NCI-H1105 treated with DMSO at 0.1 percent for 48 hours (cell line): ENCODE results near the gene EFHD1.
"Not testable (repeated sequence)": the region's sequence is repeated elsewhere in the genome, so short reads cannot be mapped to it uniquely, and the experiment has no call there.

Experiments
- DNase-seq: peaks from one replicate; lab custom pipeline; 2025; lab: John Stamatoyannopoulos, UW

The EFHD1 gene

DNA sequence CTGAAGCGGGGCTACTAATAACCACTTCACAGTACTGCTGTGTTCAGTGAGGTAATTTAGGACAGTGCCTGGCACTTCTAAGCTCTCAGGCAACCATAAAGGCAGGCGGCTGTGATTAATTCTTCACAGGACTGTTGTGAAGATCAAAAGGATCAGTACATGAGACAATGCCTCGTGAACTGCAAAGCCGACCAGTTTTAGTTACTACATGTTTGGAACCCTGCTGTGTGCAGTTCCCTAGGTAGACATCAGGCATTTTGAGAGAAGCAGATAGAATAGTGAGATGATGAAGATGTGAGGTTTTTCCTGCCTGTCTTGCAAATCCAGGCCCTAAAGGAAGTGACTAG, 19.1 kb downstream of the EFHD1 start:
- no peak for DNase-seq

DNA sequence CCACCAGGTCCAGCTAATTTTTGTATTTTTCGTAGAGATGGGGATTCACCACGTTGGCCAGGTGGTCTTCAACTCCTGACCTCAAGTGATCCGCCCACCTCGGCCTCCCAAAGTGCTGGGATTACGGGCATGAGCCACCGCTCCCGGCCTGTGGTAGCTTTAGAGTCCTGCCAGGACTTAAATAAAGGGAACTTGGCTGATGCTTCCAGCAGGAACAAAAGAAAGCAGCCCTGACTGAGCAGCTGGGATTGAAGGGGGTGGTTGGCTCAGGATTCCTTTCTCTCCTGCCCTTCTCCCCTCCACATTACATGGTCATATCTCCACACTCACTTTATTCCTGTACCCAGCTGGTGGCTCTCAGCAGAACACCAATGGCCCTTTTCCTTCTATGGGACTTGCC, 20.0 kb downstream of the EFHD1 start:
- no peak for DNase-seq

DNA sequence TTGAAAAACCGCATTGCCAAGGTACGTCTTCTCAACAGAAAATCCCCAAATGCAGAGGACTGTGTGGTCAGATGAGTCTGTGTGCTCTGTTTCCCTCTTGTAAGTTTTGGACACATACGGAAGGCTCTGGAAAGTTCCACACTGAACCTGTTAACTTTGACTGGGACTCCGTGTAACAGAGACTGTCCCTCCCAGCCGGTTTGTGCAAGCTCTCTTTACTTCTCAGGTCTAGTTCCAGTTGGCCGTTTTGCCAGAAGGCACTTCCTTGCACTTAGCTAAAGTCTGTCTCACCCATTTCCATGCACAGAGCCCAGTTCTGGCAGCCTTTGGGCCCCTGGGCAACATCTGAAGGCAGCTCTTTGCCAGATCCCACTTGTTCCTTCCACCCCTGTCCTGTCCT, 22.0 kb downstream of the EFHD1 start:
- DNase-seq = no peak

DNA sequence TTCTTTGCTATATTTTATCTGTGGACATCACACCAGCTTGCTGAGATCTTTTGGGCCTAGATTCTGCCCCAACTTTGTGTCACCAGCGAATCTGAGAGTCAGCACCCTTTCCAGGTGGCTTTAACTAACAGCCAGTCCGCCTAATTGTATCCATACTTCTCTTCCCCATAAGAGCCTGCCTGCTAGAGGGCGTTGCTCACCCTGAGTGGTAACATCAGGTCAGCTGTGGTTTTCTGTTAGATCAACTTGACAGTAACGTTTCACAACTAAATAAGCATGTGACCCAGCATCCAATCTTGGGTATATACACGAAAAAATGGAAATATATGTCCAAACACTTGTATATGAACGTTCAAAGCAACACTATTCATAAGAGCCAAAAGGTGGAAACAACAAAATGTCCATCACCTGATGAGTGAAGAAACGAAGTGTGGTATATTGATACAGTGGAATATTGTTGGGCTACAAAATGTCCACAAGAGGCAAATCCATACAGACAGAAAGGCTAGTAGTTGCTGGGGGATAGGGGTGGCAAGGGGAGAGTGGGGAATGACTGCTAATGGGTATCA, 24.9 kb downstream of the EFHD1 start:
- DNase-seq = no peak

DNA sequence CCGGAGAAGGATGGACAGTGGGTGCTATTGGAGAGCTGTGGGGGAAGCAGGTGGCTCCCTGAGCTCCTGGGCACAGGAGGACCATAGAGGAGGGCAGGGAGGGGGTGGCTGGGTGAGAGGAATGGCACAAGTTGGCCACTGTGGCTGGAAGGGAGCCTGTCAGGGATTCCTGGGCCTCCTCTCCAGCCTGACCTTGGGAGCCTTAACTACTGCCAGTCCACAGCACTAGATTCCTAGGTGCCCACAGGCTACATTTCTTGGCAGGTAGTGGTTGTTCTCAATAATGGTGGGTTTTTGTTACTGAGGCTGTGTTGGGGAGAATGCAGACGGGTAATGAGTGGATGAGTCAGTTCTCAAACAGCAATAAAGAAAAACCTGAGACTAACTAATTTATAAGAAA, 26.0 kb downstream of the EFHD1 start:
- no peak for DNase-seq

DNA sequence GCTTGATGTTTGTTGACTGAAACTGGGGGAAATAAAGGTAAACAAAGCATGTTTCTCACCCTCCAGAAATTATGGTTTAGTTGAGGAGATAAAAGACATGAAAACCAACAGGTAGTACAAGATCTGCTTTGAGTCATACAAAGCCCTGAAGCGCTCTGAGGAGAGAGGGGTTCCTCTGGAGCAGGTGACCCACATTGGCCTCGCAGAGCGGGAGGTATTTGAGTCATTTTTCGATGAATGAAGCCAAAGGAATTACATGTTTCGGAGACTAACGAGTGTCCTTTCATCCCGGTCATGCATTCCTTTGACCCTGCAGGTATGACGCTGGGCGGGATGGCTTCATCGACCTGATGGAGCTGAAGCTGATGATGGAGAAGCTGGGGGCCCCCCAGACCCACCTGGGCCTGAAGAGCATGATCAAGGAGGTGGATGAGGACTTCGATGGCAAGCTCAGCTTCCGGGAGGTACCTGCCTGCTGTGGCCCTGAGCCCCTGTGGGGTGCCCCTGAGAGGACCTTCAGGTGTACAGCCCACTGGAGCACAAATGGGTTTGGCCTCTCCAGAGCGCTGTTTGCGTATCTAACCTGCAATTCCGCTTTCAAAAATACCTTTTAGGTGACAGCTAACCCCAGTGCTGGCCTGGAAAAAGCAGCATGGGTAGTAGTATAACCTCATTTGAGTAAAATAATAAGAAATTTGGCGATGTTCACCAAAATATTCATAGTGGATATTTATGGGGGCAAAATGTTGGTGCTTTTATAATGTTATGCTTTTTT, 29.3 kb downstream of the EFHD1 start:
- DNase-seq = no peak

DNA sequence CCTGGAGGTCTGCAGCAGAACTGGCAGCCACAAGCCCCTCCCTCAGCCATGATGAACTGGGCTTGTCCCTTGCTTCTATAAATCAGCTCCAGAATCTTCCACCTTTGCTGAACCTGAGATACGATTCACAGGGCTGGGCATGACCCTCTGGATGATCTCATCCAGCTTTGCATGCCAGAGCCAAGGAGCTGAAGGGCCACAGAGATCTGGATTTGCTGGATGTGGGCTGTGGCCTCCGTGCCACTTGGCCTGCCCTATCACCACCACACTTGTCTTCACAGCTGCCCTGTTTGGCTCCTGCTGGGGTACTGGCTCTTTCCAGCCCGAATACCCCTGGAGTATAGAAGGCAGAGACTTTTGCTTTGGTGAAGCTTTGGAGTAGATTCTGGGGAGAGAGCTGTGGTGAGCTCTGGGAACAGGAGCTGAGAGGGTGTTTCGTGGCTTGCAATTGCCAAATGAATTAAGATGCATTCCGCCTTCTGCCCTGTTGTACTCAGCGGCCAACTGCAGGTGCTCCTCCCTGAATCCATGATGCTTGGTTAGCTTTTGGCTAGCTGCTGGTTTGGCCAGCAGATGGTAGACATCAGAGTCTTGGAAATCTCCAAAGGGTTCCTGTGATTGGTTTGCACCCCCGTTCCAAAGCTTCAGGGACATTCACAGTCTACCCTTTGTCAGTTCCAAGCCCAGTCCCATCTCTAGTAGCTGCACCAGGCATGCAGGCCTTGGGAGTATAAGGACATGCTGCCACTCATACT, 32.8 kb downstream of the EFHD1 start:
- DNase-seq = no peak

DNA sequence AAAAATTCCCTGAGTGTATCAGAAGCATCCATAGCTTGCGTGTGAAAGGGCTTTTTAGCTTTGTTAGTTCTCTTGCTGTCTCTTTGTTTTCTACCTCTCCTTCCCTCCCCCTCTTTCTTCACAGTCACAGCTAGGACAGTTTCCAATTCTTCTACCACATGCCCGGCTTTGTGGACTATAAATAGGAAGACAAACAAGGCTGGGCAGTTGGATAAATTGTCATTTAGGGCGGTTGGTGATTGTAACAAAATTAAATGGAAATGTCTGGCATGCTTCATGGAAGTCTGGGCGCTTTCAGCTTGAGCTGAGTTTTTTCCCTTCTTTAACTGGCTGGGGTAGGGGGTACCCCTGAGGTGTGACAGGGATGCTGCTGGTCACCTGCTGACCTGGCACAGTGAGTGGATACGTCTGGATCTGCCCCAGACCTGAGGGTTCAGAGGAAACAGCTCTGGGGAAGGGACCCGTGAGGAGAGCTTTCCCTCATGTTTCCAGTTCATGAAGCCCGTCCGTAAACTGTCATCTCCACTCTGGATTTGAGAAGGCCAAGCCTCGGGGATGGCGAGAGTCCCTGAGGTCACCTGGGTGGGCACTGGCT, 34.7 kb downstream of the EFHD1 start:
- DNase-seq = no peak

DNA sequence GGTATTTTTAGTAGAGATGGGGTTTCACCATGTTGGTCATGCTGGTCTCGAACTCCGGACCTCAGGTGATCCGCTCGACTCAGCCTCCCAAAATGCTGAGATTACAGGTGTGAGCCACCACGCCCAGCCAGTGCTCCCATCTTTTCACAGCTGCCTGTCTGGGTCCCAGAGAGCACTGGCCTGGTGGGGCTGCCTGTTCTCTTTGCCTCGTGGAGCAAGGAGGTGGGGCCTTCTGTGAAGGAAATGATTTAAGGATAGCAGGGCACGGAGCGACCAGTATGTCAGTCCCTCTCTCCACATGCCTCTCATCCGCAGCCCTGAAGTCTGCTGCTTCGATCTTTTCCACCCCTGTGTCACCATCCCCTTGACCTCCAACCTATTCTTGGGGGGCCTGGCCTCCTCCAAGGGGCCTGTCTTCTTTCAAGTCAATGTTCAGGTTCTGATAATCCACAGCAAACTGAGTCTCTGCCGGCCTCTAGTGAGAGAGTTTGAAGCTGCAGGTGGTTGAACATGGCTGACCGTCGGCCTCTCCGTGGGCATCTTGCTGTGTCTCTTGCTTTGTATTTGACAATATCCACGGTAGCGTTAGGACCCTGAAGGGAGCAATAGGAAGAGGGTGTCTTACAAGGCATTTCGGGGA, 35.5 kb downstream of the EFHD1 start:
- no peak for DNase-seq

DNA sequence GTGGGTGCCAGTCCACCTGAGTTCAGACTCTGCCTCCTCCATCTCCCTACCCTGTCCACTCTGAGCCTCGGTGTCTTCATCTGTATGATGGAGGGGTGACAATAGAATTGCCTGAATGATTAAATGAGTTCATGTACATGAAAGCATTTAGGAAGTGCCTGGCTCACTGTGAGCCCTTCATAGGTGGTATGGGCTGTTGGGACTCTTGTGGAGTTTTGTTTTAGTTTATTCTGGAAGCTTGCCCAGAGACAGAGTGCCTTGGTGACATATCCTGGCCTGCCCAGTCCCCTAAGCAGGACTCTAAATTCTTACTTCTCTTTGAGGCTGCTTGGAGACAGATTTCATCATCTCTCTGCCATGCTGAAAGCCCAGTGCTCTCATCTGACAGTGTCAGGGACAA, 39.2 kb downstream of the EFHD1 start:
- peak; percentile 26 for DNase-seq

DNA sequence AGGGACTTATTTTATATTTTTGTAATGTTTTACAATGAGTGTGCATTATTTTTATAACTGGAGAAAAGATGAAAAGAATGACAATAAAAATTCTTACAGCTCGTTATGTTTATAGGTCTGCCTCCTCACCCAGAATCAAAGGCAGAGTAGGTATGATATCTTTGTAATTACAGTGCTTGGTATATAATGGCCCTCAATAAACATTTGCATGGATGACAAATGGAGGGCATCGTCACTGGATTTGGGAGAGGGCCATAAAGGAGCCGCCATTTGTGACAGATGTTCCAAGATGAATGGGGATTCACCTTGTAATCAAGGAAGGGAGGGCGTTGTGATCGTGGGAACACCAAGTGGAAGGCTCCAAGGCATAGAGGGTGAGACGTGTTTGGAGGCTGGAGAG, 41.1 kb downstream of the EFHD1 start:
- DNase-seq = peak; percentile 36

DNA sequence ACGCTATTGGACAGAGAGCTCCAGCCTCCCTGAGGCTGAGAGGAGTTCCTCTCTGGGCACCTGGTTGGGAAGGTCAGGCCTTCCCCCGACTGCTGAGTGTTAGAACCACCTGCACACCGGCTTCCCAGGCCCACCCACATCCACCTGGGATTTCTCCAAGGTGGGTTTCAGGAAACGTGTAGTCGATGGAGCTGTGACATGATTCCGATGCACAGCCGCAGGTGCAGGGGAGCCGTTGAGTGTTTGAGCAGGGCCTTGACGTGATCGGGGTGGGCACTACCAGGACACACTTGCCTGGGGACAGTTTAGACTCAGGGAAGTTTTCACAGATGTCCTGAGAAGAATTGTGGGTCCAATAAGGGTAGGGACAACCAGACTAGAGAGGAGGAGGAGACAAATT, 42.0 kb downstream of the EFHD1 start:
- DNase-seq = no peak

DNA sequence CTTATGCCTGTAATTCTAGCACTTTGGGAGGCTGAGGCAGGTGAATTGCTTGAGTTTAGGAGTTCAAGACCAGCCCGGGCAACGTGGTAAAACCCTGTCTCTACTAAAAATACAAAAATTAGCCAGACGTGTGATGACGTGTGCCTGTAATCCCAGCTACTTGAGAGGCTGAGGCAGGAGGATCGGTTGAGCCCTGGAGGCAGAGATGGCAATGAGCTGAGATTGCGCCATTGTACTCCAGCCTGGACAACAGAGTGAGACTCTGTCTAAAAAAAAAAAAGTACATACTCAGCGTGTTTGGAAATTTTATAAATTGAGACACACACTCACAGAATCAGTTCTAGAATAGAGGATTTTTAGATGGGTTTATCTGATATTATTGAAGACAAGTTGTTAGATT, 46.6 kb downstream of the EFHD1 start:
- no peak for DNase-seq

DNA sequence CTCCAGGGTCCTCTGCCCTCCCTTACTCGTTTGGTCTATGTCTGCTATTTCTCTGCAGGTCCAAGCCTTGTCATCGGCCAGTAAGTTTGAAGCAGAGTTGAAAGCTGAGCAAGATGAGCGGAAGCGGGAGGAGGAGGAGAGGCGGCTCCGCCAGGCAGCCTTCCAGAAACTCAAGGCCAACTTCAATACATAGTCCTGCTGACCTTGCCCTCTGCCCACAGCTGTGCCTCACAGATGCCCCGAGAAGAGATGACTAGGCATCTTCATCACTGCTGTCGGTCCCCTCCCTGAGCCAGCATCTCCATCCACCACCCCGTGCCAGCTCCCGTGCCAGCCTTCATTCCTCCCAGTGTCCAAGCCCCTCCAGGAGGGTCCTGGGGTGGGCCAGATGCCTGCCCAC, 48.1 kb downstream of the EFHD1 start:
- no peak for DNase-seq

DNA sequence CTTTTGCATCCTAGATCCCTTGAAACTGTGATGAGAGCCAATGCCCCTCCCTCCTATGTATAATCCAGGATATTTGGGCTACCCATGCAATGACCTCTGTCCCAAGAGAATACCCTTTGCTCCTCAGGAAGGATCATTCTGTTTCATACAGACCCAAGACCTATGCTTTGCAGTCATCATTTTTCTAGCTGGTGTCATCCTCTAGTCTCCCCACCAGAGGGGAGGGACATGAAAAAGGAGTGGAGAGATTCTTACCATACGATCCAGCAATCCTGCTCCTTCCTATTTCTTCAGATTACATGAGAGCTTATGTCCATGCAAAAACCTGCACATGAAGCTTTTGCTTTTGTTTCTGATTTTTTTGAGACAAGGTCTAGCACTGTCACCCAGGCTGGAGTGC, 50.0 kb downstream of the EFHD1 start:
- no peak for DNase-seq

DNA sequence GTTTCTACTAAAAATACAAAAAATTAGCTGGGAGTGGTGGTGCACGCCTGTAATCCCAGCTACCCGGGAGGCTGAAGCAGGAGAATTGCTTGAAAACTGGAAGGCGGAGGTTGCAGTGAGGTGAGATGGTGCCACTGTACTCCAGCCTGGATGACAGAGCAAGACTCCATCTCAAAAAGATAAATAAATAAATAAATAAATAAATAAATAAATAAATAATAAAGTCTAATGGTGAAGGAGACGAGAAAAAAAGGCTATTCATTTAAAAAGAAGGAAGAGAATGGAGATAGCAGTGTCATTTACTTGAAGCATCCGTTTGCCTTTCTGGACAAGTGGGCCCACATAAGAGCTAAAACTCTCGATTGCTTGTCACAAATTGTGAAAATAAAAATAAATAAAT, 52.0 kb downstream of the EFHD1 start:
- DNase-seq = not testable (repeated sequence)

DNA sequence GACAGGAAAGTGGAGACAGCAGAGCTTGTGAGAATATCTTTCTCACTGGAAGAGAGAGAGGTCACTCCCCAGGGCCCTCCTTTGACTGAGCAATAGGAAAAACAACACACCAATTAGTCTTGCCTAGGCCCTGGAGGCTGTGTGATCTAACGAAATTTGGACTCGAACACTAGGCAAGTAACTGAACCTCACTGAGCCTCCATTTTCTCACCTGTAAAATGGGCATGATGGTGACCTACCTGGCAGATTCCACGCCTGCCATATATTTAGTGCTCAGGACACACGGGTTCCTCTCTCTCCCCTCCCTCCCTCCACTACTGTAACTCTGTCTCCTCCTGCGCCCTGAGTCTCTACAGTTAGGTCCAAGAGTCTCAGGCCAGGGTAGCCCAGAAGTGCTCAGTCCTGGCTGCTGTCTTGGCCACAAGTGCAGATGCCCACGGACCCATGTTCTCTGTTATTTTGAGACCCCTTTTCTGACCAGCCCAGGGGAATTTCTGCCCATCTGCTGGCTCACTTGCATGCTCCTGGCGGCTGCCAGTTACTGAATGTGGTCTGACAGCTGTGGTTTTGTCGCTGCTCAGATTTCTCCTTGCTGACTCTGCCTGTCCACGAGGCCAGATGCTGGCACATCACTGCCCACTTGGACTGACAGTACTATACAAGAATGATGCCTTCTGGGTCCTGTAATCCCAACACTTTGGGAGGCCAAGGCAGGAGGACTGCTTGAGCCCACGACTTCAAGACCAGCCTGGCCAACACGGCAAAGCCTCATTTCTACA, 54.2 kb downstream of the EFHD1 start:
- DNase-seq = no peak

DNA sequence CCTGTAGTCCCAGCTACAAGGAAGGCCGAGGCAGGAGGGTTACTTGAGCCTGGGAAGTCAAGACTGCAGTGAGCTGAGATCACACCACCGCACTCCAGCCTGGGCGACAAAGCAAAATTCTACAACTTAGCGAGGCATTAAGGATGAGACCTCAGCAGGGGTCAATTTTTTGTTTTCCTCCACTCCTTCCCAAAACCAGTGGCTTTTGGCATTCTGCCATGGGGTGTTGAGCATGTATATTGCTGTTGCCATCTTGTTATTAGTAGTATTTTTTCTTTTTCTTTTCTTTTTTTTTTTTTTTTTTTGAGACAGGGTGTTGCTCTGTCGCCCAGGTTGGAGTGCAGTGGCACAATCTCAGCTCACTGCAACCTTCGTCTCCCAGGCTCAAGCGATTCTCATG, 54.8 kb downstream of the EFHD1 start:
- no peak for DNase-seq

DNA sequence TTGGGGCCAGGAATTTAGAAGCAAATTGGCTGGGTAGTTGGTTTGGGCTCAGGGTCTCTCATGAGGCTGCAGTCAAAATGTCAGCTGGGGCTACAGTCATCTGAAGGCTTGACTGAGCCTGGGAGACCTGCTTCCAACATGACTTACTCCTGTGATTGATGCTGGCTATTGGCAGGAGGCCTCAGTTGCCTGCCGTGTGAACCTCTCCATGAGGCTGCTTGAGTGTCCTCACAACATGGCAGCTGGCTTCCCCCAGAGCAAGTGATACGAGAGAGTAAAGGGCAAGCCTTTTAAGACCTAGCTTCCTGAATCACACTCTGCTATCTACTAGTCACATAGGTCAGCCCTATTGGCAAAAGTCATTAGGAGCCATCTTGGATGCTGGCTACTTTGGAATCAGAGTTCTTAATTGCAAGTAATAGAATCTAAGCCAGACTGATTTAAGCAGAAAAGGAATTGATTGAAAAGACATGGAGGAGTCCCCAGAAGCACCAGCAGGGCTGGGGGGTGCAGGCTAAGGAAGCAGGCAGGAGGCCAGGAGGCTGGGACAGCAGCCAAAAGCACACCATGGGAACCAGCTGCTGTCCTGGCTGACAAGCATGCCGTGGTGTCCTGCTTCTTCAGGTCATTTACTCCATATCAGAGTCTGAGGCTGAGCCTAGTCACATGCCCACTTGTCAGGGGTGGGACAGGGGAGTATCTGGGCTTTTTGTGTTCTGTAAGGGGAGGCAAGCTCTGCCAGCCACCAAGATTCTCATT, 55.9 kb downstream of the EFHD1 start:
- peak; percentile 72 for DNase-seq

DNA sequence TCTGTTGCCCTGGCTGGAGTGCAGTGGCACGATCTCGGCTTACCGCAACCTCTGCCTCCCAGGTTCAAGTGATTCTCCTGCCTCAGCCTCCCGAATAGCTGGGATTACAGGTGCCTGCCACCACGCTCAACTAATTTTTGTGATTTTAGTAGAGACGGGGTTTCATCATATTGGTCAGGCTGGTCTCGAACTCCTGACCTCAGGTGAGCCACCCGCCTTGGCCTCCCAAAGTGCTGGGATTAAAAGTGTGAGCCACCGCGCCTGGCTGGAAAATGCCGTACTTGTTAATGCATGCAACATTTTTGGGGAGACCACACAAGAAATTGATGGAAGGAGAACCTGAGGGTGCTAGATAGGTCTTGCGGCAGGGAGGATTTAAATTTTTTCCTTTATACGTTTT, 57.7 kb downstream of the EFHD1 start:
- DNase-seq = not testable (repeated sequence)

DNA sequence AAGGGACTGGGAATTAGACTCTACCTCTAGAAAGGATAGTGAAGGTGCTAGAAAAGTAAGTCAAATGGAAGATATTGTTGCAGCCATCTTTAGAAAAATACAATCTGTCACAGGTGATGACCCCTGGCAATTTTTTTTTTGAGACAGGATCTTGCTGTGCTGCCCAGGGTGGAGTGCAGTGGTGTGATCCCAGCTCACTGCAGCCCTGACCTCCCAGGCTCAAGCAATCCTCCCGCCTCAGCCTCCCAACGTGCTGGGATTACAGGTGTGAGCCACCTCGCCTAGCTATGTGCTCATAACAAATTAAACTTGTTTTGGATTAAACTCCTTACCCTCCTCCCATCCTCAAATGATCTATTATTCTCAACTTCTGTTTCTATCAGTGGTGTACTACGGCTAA, 59.9 kb downstream of the EFHD1 start:
- no peak for DNase-seq
